MM.1S (cell line): ENCODE results near the gene POMGNT2.

Source experiments
- EZH2 ChIP-seq: fragments of 300-600 bp; sonication (generic); optimal IDR thresholded peaks from 2 replicates; pipeline ENCODE3; 2017; ENCODE audit warnings: low read depth, mild to moderate bottlenecking, antibody characterized with exemption, low read length, mixed read lengths
- EZH2phosphoT487 ChIP-seq: fragments of 300-600 bp; sonication (generic); IDR thresholded peaks from 2 replicates; pipeline ENCODE4 v1.6.1; 2018; ENCODE audit warnings: antibody characterized with exemption, low read length
- TF ChIP-seq, protein P1 (sequence below): fragments of 300-600 bp; sonication (generic); IDR thresholded peaks from 2 replicates; pipeline ENCODE4 v1.5.1; 2016; ENCODE audit warnings: antibody characterized with exemption, low read length, mixed read lengths

DNA sequence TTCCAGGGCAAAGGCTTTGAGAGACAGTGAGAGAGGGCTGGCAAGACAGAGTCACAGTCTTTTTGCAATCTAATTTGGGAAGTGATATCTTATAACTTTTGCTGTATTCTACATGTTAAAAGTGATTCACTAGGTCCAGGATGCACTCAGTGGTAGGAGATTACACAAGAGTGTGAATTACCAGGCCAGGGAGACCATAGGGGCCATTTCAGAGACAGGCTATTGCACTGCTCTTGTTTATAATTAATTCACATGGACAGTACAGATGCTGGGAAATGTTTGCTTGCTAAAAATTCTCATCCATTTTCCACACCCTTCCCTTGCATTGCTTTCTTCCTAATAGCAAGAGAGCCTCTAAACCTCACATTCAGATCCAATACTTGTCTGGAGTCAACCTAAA, 22.6 kb upstream of the POMGNT2 start:
- TF ChIP-seq, protein P1, sequence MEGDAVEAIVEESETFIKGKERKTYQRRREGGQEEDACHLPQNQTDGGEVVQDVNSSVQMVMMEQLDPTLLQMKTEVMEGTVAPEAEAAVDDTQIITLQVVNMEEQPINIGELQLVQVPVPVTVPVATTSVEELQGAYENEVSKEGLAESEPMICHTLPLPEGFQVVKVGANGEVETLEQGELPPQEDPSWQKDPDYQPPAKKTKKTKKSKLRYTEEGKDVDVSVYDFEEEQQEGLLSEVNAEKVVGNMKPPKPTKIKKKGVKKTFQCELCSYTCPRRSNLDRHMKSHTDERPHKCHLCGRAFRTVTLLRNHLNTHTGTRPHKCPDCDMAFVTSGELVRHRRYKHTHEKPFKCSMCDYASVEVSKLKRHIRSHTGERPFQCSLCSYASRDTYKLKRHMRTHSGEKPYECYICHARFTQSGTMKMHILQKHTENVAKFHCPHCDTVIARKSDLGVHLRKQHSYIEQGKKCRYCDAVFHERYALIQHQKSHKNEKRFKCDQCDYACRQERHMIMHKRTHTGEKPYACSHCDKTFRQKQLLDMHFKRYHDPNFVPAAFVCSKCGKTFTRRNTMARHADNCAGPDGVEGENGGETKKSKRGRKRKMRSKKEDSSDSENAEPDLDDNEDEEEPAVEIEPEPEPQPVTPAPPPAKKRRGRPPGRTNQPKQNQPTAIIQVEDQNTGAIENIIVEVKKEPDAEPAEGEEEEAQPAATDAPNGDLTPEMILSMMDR: no peak
- TF ChIP-seq EZH2: no peak
- no peak for TF ChIP-seq EZH2phosphoT487
